ENCODE measurements around the gene GNG11.

DNA sequence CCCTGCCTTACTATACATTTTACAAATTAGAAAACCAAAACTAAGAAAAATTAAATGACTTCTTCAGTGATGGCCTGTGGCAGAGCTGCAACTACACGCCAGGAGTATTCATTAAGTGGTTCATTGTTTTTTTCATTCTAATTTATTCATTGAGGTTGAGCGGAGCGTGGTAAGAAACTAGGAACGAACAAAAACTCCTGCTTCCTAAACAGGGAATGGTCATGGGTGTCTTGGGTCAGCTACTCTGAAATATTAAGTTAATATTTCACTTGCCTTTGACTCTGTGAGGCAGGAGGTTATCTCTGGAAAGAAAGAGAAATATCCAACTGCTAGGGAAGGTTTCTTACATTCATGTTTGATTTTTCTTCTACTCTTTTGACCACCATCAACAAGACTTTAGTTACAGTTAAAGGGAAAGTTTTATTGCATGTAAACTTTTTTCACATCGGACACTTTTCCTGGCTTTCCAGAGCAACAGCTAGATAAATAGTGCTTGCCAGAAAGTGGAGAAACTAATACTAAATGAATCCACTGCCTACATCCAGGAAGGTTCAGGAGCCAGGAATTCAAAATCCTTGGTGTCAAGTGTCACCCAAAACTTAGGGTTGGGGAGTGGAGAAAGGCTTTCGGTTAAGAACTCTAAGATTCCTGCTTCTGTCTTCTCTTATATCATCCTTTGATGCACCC lies 896 bp upstream of the GNG11 start:
- TF ChIP-seq POLR2A (IDR thresholded peaks at IDR 0.05; ENCODE audit: low read length), result no peak
- no peak for TF ChIP-seq GATA1 (IDR thresholded peaks at IDR 0.05; ENCODE audit: low read depth, low read length)

Data from erythroblast (primary cell).